GM18526 (cell line): ENCODE results near the gene STAG1.

Experiments
- POLR2A ChIP-seq: IDR thresholded peaks from 3 replicates; pipeline ENCODE4 v1.6.1; 2011; ENCODE audit not compliant: insufficient read length; ENCODE audit errors: extremely low read depth

The STAG1 gene

GRCh38 chr3:136343873-136344555 is 408.2 kb downstream of the STAG1 start:
- no peak for TF ChIP-seq POLR2A

- no peak for TF ChIP-seq POLR2A
Measured at GRCh38 chr3:136343446-136343845, 408.7 kb downstream of the STAG1 start.

GRCh38 chr3:136336329-136337100 is 415.7 kb downstream of the STAG1 start:
- TF ChIP-seq POLR2A = no peak

GRCh38 chr3:136334209-136334608 is 418.0 kb downstream of the STAG1 start:
- no peak for TF ChIP-seq POLR2A

GRCh38 chr3:136332776-136333175 is 419.4 kb downstream of the STAG1 start:
- TF ChIP-seq POLR2A = no peak

GRCh38 chr3:136332302-136332701 is 419.9 kb downstream of the STAG1 start:
- no peak for TF ChIP-seq POLR2A

- TF ChIP-seq POLR2A = no peak
Measured at GRCh38 chr3:136330900-136331299, 421.3 kb downstream of the STAG1 start.

GRCh38 chr3:136329593-136329992 is 422.6 kb downstream of the STAG1 start:
- no peak for TF ChIP-seq POLR2A

- TF ChIP-seq POLR2A = no peak
Measured at GRCh38 chr3:136327671-136328070, 424.5 kb downstream of the STAG1 start.

GRCh38 chr3:136326316-136326715 is 425.9 kb downstream of the STAG1 start:
- no peak for TF ChIP-seq POLR2A

- TF ChIP-seq POLR2A = no peak
Measured at GRCh38 chr3:136311968-136312367, 440.2 kb downstream of the STAG1 start.

GRCh38 chr3:136311261-136311660 is 440.9 kb downstream of the STAG1 start:
- no peak for TF ChIP-seq POLR2A

- no peak for TF ChIP-seq POLR2A
Measured at GRCh38 chr3:136305879-136306278, 446.3 kb downstream of the STAG1 start.

GRCh38 chr3:136300444-136300843 is 451.7 kb downstream of the STAG1 start:
- no peak for TF ChIP-seq POLR2A

- no peak for TF ChIP-seq POLR2A
Measured at GRCh38 chr3:136297826-136298225, 454.4 kb downstream of the STAG1 start.

GRCh38 chr3:136296960-136297359 is 455.2 kb downstream of the STAG1 start:
- TF ChIP-seq POLR2A = no peak
